HG03175 (cell line): ENCODE data around the gene SUPV3L1.
"Not testable (repeated sequence)": the region's sequence is repeated elsewhere in the genome, so short reads cannot be mapped to it uniquely, and the experiment has no call there.

ENCODE experiments used
- ATAC-seq: cut with Tn5 transposase; IDR thresholded peaks from one replicate; pipeline ENCODE4 v1.9.1; 2021; ENCODE audit warnings: mild to moderate bottlenecking, moderate library complexity; ENCODE audit not compliant: unreplicated experiment

Gene SUPV3L1

DNA sequence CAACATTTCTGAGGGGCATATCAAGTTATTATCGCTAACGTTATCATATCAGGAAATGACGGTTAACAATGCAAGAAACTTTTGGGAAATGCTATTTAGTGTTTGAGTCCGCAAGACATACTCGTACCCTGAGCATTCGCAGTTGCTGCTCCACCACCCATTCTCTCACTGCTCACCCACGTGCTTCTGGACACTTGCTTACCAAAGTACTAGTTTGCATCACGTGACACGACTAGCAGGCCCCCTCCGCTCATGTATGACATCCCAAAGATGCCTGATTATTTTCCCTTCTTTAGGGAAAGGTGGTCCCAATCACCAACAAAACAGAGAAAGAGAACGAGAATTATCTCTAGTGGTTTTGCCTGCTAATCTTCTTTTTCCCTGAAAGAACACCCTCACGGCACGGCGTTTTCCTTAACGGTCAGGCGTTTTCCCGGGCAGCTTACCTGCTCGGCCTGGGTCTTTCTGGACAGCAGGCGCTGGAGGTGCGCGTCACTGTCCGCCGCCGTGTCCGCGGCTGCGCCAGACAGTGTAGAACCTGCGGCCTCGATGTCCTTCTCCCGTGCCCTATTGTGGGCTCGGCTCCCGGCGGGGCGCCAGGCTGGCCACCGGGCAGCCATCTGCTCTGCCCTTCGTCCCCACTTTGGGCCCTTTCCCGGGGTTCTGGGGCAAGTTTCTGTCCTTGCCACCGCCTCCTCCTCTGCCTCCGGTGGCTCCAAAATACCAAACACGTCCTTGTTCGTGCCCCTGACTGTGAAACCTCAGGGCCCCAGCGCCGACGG is at the start of gene SUPV3L1:
Gene SUPV3L1, plus strand, starts transcription at position 492 of the 782 bp plus-strand sequence. Its CDS starts 58 bp downstream, at position 550.
- peak; percentile 84 for ATAC-seq

DNA sequence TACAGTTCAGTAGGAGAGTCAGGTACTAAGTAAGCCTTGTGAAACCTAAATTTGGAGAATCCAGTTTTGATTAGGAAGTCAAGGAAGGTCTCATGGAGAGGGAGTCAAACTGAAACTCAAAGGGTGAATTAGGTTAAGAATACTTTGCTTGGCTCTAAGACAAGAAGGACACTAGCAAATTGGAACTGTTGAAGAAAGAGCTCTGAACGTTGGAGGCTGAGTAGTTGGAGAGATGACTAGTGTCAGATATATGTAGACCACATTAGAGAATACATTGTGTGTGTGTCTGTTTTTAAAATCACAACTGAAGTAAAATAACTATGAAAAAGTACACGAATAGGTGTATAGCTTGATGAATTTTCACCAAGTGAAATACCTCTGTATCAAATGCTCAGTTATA is 49.8 kb upstream of the SUPV3L1 start:
- ATAC-seq = no peak

DNA sequence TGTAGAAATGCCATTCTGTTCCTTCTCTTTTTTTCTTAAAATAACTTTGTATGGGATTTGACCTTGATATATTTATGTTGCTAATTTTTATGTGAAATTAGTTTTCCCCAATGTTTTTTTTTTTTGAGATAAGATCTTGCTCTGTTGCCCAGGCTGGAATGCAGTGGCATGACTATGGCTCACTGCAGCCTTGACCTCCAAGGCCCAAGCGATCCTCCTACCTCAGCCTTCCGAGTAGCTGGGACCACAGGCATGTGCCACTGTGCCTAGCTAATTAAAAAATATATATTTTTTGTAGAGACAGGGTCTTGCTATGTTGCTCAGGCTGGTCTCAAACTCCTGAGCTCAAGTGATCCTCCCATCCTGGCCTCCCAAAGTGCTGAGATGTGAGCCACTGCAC is 40.1 kb upstream of the SUPV3L1 start:
- no peak for ATAC-seq

DNA sequence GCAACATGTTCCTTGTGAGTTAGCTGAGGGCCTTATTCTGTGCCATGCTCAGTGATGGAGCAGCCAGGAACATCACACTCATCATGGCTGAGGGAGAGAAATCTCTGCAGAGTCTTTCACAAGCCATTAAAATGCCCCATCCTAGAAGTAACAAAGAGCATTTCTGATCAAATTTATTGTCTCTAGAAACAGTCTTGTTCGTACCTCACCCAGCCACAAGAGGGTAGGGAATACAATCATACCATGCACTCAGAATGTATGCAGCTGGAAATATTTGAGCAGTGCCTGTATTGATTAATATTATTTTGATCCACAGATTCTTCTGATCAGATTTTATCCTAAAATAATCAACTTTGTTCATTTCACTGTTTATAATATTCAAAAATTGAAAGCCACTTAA is 38.7 kb upstream of the SUPV3L1 start:
- ATAC-seq = no peak

DNA sequence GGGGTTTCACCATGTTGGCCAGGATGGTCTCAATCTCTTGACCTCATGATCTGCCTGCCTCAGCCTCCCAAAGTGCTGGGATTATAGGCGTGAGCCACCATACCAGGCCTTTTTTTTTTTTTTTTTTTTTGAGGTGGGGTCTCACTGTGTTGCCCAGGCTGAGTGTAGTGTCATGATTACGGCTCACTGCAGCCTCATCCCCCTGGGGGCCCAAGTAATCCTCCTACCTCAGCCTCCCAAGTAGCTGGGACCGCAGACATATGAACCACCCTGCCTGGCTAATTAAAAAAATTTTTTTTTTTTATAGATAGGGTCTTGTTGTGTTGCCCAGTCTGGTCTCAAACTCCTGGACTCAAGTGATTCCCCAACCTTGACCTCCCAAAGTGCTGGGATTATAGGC is 38.0 kb upstream of the SUPV3L1 start:
- ATAC-seq = not testable (repeated sequence)

DNA sequence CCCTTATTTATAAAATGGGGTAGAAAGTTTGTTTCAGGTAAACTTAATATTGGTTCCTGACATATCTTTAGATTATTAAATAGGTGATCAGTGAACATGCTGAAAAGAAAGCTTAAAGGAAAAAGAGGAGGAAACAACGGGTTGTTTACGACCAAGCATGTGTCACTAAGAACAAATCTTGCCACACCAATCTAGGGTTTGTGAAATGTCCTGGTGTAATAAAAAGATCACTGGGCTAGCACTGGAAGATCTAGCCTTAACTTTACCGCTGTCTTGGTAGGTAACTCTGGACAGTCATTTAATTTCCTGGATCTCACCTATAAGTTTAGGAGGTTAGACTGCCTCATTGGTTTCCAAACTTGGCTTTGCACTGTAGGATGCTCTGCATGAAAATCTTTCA is 37.1 kb upstream of the SUPV3L1 start:
- ATAC-seq = no peak

DNA sequence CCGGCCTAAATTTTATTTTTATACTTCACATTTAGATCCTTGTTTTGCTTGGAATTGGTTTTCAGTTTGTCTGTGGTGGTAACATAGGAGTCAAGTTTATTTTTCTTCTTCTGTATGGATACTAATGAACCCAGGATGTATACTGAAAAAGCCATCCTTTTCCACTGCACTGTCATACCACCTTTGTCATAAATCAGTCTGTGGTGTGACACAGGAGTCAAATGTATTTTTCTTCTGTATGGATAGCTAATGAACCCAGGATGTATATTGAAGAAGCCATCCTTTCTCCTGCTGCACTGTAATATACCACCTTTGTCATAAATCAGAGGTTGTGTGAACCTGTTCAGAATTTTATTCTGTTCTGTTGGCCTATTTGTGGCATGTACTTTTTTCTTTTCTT is 34.7 kb upstream of the SUPV3L1 start:
- ATAC-seq = no peak

DNA sequence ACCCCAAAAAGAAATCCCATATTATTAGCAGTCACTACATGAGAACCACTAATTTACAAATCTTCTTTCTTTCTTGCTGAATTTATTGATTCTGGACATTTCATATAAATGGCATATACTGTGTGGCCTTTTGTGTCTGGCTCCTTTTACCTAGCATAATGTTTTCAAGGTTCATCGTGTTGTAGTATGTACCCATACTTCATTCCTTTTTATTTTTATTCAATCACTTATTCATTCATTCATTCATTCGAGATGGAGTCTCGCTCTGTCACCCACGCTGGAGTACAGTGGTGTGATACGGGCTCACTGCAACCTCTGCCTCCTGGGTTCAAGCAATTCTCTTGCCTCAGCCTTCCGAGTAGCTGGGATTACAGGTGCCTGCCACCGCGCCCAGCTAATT is 34.2 kb upstream of the SUPV3L1 start:
- no peak for ATAC-seq

DNA sequence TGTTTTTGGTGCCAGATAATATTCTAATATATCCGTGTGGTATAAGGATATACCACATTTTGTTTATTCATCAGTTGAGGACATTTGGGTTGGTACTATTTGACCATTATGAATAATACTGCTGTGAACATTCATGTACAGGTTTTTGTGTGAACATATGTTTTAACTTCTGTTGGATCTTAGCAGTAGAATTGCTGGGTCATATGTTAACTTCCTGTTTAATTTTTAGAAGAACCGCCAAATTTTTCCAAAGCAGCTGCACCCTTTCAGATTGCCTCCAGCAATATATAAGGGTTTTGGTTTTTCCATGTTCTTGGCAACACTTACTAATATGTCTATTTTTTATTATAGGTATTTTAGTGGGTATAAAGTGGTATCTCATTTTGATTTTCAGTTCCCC is 33.3 kb upstream of the SUPV3L1 start:
- ATAC-seq = no peak

DNA sequence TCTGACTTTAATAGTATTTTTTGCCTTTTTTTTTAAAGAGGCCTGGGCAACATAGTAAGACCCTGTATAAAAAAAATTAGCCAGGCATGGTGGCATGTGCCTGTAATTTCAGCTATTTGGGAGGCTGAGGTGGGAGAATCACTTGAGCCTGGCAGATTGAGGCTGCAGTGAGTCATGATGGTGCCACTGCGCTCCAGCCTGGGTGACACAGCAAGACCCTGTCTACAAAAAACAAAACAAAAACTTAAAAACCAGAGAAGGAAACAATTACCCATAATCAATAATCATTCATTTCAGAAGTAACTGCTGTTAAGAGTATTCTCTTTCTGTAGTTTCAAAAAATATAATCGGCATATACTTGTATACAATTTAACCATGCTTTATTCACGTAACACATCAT is 28.1 kb upstream of the SUPV3L1 start:
- no peak for ATAC-seq

DNA sequence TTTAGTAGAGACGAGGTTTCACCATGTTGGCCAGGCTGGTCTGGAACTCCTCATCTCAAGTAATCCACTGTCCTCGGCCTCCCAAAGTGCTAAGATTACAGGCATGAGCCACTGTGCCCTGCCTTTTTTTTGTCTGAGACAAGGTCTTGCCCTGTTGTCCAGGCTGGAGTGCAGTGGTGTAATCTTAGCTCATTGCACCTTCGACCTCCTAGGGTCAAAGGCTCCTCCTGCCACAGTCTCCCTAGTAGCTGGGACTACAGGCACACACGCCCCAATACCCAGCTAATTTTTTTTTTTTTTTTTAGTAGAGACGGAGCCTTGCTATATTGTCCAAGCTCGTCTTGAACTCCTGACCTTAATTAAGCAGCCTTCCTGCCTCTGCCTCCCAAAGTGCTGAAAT is 26.8 kb upstream of the SUPV3L1 start:
- ATAC-seq = no peak

DNA sequence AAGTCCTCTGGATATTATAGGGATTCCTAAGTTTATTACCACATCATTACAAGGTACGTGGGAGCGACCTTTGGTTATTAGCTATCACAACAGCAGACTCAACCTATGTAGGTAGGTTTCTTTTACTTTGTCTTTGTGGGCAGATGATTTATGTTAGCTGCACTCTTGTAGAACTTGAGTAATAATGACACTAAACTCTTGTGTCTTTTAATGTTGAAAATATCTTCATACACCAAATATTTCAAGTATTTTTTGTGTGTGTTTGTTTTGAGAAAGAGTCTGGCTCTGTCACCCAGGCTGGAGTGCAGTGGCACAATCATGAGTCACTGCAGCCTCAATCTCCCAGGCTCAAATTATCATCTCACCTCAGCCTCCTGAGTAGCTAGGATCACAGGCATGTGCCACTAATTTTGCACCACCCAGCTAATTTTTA is 19.2 kb upstream of the SUPV3L1 start:
- ATAC-seq = no peak

DNA sequence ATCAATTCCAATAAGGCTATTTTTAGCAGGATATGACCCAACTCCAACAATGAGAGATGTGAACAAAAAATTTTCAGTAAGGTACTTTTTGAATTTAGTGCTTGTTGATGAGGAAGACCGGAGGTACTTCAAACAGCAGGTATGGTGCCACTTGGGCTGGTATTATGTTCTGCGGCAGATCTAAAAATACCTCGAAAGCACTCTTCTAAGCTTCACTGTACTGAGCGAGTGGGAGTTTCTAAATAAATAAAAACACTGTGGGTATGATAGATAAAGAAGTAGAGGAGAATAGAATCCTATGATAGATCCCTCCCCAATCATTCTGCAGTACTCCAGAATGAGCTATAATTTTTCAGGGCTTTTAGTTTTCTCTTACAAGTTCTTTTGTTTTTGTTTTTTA is 11.5 kb upstream of the SUPV3L1 start:
- no peak for ATAC-seq

DNA sequence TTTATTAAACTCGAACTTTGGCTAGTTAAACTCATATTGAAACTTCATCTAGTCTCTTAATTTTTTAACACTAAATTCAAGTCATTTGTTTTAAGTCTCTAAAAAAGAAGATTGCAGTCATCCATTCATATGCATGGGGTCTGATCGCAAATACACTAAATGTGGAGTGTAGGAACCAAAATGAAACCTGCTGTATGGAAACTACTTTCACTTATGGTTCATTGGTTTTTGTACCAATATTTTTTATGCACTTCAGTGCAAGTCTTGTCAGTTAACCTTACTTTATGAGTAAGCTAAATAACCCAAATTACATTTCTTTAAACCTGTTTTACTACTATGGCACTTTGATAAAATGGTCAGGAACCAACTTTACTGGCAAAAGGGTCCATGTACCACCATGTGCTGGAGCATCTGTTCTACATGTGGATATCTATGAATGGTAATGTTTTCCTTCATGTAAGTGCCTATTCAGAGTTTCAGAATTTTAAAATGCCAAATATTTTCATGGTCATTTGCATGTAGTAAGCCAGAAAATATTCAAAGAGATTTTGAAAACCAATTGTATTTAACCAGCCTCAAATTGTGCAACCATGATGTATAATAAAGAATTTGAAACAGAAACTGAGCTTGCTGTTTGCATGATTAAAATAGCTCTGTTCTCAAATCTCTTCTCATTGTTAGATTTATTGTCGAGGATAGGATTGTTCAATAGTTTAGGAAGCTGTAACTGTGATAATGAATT is 7.6 kb upstream of the SUPV3L1 start:
- no peak for ATAC-seq

DNA sequence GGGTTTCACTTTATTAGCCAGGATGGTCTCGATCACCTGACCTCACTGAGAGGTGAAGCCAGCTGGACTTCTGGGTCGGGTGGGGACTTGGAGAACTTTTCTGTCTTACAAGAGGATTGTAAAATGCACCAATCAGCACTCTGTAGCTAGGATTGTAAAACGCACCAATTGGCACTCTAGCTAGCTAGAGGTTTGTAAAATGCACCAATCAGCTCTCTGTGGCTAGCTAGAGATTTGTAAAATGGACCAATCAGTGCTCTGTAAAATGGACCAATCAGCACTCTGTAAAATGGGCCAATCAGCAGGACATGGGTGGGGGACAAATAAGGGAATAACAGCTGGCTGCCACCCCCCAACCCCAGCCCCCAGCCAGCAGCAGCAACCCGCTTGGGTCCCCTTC is 4.7 kb upstream of the SUPV3L1 start:
- ATAC-seq = not testable (repeated sequence)

DNA sequence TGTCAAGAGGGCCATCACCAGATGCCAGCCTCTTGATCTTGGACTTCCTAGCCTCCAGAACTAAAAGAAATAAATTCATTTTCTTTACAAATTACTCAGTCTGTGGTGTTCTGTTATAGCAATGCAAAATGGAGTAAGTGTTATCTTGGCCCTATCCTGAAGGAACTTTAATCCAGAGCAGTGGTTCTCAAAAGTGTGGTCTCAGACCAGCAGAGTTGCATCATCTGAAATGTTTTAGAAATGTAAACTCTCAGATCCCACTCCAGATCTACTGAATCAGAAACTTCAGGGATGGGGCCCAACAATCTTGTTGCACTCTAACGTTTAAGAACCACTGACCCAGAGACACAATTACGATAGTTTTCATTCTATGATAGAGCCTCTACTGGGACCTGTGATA is 3.2 kb upstream of the SUPV3L1 start:
- ATAC-seq = no peak

DNA sequence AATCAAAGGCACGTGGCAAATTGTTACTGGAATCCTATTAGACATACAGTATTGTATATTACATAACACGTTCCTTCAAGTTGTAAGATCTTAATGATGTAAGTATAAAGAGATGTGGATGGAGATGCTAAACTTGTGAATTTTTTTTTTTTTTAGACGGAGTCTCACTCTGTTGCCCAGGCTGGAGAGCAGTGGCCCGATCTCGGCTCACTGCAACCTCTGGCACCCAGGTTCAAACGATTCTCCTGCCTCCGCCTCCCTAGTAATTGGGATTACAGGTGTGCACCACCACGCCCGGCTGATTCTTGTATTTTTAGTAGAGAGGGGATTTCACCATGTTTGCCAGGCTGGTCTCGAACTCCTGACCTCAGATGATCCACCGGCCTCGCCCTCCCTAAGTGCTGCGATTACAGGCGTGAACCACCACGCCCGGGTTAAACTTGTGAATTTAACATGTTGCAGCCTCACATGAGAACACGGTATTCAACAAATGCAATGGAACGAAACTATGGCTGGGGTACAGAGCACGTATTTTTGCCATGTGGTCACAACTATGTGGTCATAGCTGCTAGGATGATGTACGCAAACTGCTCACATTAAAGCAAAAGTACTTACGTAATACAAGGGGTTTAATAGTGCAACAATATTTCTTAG is 818 bp upstream of the SUPV3L1 start:
- peak; percentile 35 for ATAC-seq

DNA sequence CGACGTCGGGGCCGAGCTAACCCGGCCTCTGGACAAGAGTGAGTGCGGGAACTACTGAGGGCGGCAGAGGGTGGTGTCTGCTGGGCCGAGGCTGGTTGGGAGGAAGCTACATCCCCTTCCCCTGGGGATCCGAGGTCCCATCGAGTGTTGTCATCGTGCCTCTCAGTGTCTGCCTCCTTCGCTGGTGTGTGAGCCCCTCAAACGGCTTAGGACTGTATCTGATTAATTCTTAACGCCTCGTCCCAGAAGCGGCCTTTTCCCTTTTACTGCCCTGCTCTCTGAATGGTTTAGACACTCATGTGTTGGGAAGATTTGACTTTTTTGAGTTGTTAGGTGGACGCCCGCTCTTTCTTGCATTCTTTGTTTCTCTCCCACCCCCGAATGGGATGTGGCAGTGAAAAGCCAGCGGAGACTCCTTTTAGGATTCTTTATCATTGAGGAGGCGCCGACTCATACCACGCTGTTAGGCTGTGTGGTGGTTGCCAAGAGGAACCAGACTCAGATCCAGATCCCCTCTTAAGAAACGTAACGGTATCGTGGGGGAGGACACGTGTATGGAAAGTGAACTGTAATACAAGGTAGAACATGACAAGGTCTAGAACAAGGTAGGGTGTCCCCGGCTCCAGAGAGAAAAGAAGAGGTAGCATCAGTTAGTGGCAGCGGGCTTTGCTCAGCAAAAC is 631 bp downstream of the SUPV3L1 start:
- ATAC-seq = no peak

DNA sequence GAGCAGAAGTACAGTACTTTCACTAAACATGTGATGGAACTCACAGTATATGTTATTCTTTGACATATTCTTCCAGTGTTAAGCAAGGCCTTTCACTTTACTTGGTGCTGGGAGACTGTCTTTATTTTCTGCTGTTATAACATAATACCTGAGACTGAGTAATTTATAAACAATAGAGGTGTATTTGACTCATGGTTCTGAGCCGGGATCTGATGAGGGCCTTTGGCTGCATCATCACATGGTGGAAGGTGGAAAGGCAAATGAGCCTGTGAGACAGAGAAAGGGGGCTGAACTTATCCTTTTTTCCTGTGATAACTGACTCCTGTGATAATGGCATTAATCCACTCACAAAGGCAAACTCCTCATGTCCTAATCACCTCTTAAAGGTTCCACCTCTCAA is 1.4 kb downstream of the SUPV3L1 start:
- no peak for ATAC-seq

DNA sequence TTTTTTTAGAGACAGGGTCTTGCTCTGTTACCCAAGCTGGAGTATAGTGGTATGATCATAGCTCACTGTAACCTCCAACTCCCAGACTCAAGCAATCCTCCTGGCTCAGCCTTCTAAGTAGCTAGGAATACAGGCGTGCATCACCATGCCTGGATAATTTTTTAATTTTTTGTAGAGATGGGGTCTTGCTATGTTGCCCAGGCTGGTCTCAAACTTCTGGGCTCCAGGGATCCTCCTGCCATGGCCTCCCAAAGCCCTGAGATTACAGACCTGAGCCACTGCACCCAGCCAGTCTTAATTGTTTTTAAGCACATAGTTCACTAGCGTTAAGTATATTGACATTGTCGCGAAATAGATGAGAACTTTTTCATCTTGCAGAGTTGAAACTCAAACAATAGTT is 2.0 kb downstream of the SUPV3L1 start:
- ATAC-seq = no peak

DNA sequence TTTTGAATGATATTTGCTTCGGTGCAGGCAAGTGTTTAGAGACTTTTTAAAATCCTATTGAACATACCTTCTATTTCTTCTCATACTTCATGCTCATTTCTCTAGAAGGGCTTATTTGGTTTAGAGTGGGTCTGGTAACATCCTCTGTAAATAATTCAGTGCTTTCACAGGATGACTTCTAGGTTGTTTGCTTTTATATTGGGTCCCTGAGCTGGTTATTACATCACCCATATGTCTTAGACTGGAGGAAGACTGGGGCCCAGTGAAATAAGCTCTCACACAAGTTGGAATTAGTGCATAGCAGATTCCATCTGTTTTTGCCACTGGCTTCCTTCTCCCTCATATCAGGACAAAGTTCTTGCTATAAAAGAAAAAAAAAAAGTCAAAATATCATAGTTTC is 6.5 kb downstream of the SUPV3L1 start:
- ATAC-seq = no peak
